H9 (cell line): ENCODE results near the gene CFAP299. TPM values are rescaled to one million over a fixed set of nuclear protein-coding genes. Genes with fewer than 3 reads are reported as not detected.

Source experiments
- DNase-seq: peaks from one replicate; pipeline ENCODE4 v3.0.0-alpha.2; 2017
- H2AFZ ChIP-seq: one replicate; pipeline ENCODE4 v1.6.1; 2013; ENCODE audit warnings: mild to moderate bottlenecking, low read length, control low read depth, moderate library complexity
- H2AK5ac ChIP-seq: 2 replicates; pipeline ENCODE4 v1.6.1; 2013; ENCODE audit warnings: low read length, control low read depth, mixed read lengths; ENCODE audit not compliant: insufficient read length
- H2BK120ac ChIP-seq: one replicate; pipeline ENCODE4 v1.6.1; 2013; ENCODE audit warnings: low read depth, mild to moderate bottlenecking, low read length, control low read depth, inconsistent platforms; ENCODE audit not compliant: poor library complexity, severe bottlenecking
- H2BK12ac ChIP-seq: 2 replicates; pipeline ENCODE4 v1.6.1; 2013; ENCODE audit warnings: low read length, control low read depth, mixed read lengths, low read depth; ENCODE audit not compliant: insufficient read length
- H2BK15ac ChIP-seq: 2 replicates; pipeline ENCODE4 v1.6.1; 2013; ENCODE audit warnings: low read depth, low read length, control low read depth
- H2BK20ac ChIP-seq: one replicate; pipeline ENCODE4 v1.6.1; 2013; ENCODE audit warnings: low read depth, mild to moderate bottlenecking, low read length, control low read depth, inconsistent platforms; ENCODE audit not compliant: poor library complexity, severe bottlenecking
- H2BK5ac ChIP-seq: 2 replicates; pipeline ENCODE4 v1.6.1; 2013; ENCODE audit warnings: low read length, control low read depth, mixed read lengths; ENCODE audit not compliant: insufficient read length
- H3K14ac ChIP-seq: 2 replicates; pipeline ENCODE4 v1.6.1; 2013; ENCODE audit warnings: low read length, control low read depth; ENCODE audit not compliant: insufficient read depth
- H3K18ac ChIP-seq: 2 replicates; pipeline ENCODE4 v1.6.1; 2013; ENCODE audit warnings: low read depth, mild to moderate bottlenecking, mixed read lengths, low read length, control low read depth; ENCODE audit not compliant: insufficient read length
- H3K23ac ChIP-seq: 2 replicates; pipeline ENCODE4 v1.6.1; 2013; ENCODE audit warnings: low read length, control low read depth, mixed read lengths, low read depth; ENCODE audit not compliant: insufficient read length
- H3K23me2 ChIP-seq: 2 replicates; pipeline ENCODE4 v1.6.1; 2013; ENCODE audit warnings: low read depth, mild to moderate bottlenecking, mixed read lengths, low read length, control low read depth; ENCODE audit not compliant: insufficient read length, poor library complexity, severe bottlenecking
- H3K27ac ChIP-seq: 2 replicates; pipeline ENCODE4 v1.5.1; 2013; ENCODE audit warnings: low read length, control low read depth, mixed read lengths, low read depth; ENCODE audit not compliant: insufficient read length
- H3K27me3 ChIP-seq: 2 replicates; pipeline ENCODE4 v1.6.1; 2013; ENCODE audit warnings: low read length, control low read depth, inconsistent platforms; ENCODE audit not compliant: insufficient read depth
- H3K4ac ChIP-seq: 2 replicates; pipeline ENCODE4 v1.6.1; 2013; ENCODE audit warnings: low read depth, mild to moderate bottlenecking, control low read depth, inconsistent platforms, low read length, moderate library complexity
- H3K4me1 ChIP-seq: 2 replicates; pipeline ENCODE4 v1.6.1; 2013; ENCODE audit warnings: low read length, control low read depth, inconsistent platforms; ENCODE audit not compliant: insufficient read depth
- H3K4me2 ChIP-seq: 2 replicates; pipeline ENCODE4 v1.6.1; 2013; ENCODE audit warnings: low read length, control low read depth, mixed read lengths; ENCODE audit not compliant: insufficient read length, insufficient read depth
- H3K56ac ChIP-seq: 2 replicates; pipeline ENCODE4 v1.6.1; 2013; ENCODE audit warnings: low read depth, mild to moderate bottlenecking, mixed read lengths, low read length, control low read depth; ENCODE audit not compliant: insufficient read length
- H3K79me1 ChIP-seq: 2 replicates; pipeline ENCODE4 v1.6.1; 2013; ENCODE audit warnings: low read depth, mild to moderate bottlenecking, moderate library complexity, low read length, control low read depth, inconsistent platforms; ENCODE audit not compliant: insufficient read depth, poor library complexity, severe bottlenecking
- H3K79me2 ChIP-seq: 2 replicates; pipeline ENCODE4 v1.6.1; 2013; ENCODE audit warnings: low read length, control low read depth, inconsistent platforms; ENCODE audit not compliant: insufficient read depth
- H3K9ac ChIP-seq: 2 replicates; pipeline ENCODE4 v1.6.1; 2013; ENCODE audit warnings: low read length, control low read depth, mixed read lengths; ENCODE audit not compliant: insufficient read length; ENCODE audit errors: extremely low read depth
- H3K9me3 ChIP-seq: one replicate; pipeline ENCODE4 v1.6.1; 2013; ENCODE audit warnings: low read depth, low read length, inconsistent platforms; ENCODE audit not compliant: control insufficient read depth
- H3T11ph ChIP-seq: one replicate; pipeline ENCODE4 v1.6.1; 2013; ENCODE audit warnings: mild to moderate bottlenecking, low read length, control low read depth, inconsistent platforms
- H4K20me1 ChIP-seq: one replicate; pipeline ENCODE4 v1.6.1; 2013; ENCODE audit not compliant: control insufficient read depth, insufficient read length, insufficient read depth
- H4K5ac ChIP-seq: 2 replicates; pipeline ENCODE4 v1.6.1; 2013; ENCODE audit warnings: low read depth, mild to moderate bottlenecking, mixed read lengths, low read length, control low read depth; ENCODE audit not compliant: insufficient read length
- H4K8ac ChIP-seq: replicated peaks from 2 replicates; pipeline ENCODE4 v1.6.1; 2013; ENCODE audit warnings: low read length, control low read depth, mixed read lengths, low read depth; ENCODE audit not compliant: insufficient read length
- H4K91ac ChIP-seq: 2 replicates; pipeline ENCODE4 v1.6.1; 2013; ENCODE audit warnings: low read depth, mild to moderate bottlenecking, moderate library complexity, mixed read lengths, low read length, control low read depth; ENCODE audit not compliant: insufficient read length
- H3K27ac Mint-ChIP-seq, 3 experiments: 2 replicates in 2 of 3; 3 replicates in 1 of 3; pipeline ENCODE4 v1.8.0; 2020 to 2021; ENCODE audit warnings: mixed read lengths in 3 of 3, mild to moderate bottlenecking in 1 of 3, moderate library complexity in 1 of 3
- H3K27me3 Mint-ChIP-seq: 2 replicates; pipeline ENCODE4 v1.8.0; 2021; ENCODE audit warnings: low read depth, mild to moderate bottlenecking, moderate library complexity, mixed read lengths
- H3K36me3 Mint-ChIP-seq, 3 experiments: 2 replicates in 2 of 3; 3 replicates in 1 of 3; pipeline ENCODE4 v1.8.0; 2020 to 2021; ENCODE audit warnings: low read depth in 3 of 3, mixed read lengths in 3 of 3; ENCODE audit not compliant: insufficient read depth in 1 of 3
- H3K4me1 Mint-ChIP-seq, 2 experiments: 2 replicates each; pipeline ENCODE4 v1.8.0; 2020; ENCODE audit warnings: mixed read lengths in 2 of 2
- H3K4me3 Mint-ChIP-seq, 2 experiments: 2 replicates in 1 of 2; 3 replicates in 1 of 2; pipeline ENCODE4 v1.8.0; 2020 to 2021; ENCODE audit warnings: mild to moderate bottlenecking in 2 of 2, mixed read lengths in 2 of 2, moderate library complexity in 1 of 2
- H3K9me3 Mint-ChIP-seq, 2 experiments: 2 replicates in 1 of 2; 3 replicates in 1 of 2; pipeline ENCODE4 v1.8.0; 2020; ENCODE audit warnings: mild to moderate bottlenecking in 2 of 2, mixed read lengths in 2 of 2, moderate library complexity in 1 of 2
- WGBS: extraction: QIAGEN DNeasy Blood & Tissue Kit; methylation state at CpG from one replicate; pipeline ENCODE4 v1.1.7; 2013; ENCODE audit warnings: missing lambda C conversion rate, low lambda C conversion rate, mixed read lengths; ENCODE audit not compliant: insufficient read length; ENCODE audit errors: extremely low coverage; 5-methylcytosine and 5-hydroxymethylcytosine counted together
- total RNA-seq: library from RNA; stranded (reverse); gene quantifications from 2 replicates; pipeline ENCODE4 v1.2.1, GENCODE V29; 2021
- TF ChIP-seq, protein P1 (sequence below): fragments of 200-600 bp; sonication (generic); conservative IDR thresholded peaks from 3 replicates; pipeline ENCODE4 v1.8.0; 2021; ENCODE audit warnings: antibody characterized with exemption, mild to moderate bottlenecking

CFAP299 gene
- total RNA-seq, 1 experiment from 2014 or later: not detected

DNA sequence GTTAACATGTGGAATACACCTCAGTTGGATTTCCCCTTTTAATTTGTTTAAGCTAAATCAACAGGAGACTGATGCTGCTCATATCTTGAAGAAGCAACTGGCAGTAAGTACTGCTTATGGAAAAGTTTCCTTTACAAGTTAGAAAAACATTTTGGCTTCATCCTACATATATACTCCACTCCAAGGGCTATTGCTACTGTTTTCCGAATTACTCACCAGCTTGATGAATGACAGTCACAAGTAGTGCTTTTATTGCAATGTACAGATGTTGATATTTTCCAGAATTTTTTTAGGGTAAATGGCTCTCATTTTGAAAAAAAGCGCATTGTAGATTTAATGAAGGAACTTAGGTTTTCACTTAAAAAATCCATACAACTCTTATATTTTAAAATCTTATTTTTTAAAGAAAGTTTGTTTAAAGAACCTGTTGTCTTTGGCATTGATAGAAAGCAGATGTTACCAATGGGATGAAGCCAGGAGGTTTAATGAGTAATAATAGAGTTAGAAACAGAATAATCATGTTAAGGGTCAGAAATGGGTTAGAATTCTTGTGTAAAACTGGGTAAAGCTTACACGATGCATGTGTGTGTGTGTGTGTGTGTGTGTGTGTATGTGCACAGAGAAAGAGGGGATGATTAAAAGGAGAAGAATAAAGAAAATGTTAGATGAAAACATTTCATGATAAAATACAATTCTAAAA is 272.9 kb downstream of the CFAP299 start:
- Histone ChIP-seq H2BK15ac (no peak overlapping the region), H2AFZ (no peak overlapping the region), H4K91ac (no peak overlapping the region), H3T11ph (no peak overlapping the region), H3K23me2 (no peaks in the 10 kb centered on the region), H3K27me3 (no peaks in the 10 kb centered on the region), H3K56ac (no peak overlapping the region), H3K4me2 (no peak overlapping the region), H3K9me3 (no peaks in the 10 kb centered on the region), H2BK12ac (no peak overlapping the region), H2BK5ac (no peak overlapping the region), H3K14ac (no peak overlapping the region), H3K4me1 (no peaks in the 10 kb centered on the region), H3K79me2 (no peaks in the 10 kb centered on the region), H2BK20ac (no peak overlapping the region), H2AK5ac (no peak overlapping the region), H4K20me1 (no peaks in the 10 kb centered on the region), H3K23ac (no peak overlapping the region), H3K4ac (no peak overlapping the region), H3K27ac (no peak overlapping the region), H3K9ac (no peak overlapping the region), H2BK120ac (no peak overlapping the region), H4K8ac (no peak overlapping the region), H4K5ac (no peak overlapping the region), H3K79me1 (no peaks in the 10 kb centered on the region), H3K18ac (no peak overlapping the region)
- peaks cover 0 to 1% of the 10 kb centered on the region in 2 experiments; a peak in 1 of 4 replicates for H3K4me1 Mint-ChIP-seq
- TF ChIP-seq, protein P1, sequence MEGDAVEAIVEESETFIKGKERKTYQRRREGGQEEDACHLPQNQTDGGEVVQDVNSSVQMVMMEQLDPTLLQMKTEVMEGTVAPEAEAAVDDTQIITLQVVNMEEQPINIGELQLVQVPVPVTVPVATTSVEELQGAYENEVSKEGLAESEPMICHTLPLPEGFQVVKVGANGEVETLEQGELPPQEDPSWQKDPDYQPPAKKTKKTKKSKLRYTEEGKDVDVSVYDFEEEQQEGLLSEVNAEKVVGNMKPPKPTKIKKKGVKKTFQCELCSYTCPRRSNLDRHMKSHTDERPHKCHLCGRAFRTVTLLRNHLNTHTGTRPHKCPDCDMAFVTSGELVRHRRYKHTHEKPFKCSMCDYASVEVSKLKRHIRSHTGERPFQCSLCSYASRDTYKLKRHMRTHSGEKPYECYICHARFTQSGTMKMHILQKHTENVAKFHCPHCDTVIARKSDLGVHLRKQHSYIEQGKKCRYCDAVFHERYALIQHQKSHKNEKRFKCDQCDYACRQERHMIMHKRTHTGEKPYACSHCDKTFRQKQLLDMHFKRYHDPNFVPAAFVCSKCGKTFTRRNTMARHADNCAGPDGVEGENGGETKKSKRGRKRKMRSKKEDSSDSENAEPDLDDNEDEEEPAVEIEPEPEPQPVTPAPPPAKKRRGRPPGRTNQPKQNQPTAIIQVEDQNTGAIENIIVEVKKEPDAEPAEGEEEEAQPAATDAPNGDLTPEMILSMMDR: no peak
- DNase-seq: no peak
- no peak overlapping the region for H3K4me3 Mint-ChIP-seq
- H3K9me3 Mint-ChIP-seq: no peaks in the 10 kb centered on the region
- no peak overlapping the region for H3K27ac Mint-ChIP-seq
- peaks cover 2% of the 10 kb centered on the region; the same call in 1 of the 2 replicates for H3K27me3 Mint-ChIP-seq
- H3K36me3 Mint-ChIP-seq: no peaks in the 10 kb centered on the region
- no CpG with 5 or more reads among the region's 3 CpGs for WGBS
